ENCODE measurements around the gene ENTPD1. TPM values are rescaled to one million over a fixed set of nuclear protein-coding genes. Genes with fewer than 3 reads are reported as not detected.

Gene ENTPD1
- total RNA-seq, 2 experiments from 2014 or later = 0.27 TPM; not detected in 1

DNA sequence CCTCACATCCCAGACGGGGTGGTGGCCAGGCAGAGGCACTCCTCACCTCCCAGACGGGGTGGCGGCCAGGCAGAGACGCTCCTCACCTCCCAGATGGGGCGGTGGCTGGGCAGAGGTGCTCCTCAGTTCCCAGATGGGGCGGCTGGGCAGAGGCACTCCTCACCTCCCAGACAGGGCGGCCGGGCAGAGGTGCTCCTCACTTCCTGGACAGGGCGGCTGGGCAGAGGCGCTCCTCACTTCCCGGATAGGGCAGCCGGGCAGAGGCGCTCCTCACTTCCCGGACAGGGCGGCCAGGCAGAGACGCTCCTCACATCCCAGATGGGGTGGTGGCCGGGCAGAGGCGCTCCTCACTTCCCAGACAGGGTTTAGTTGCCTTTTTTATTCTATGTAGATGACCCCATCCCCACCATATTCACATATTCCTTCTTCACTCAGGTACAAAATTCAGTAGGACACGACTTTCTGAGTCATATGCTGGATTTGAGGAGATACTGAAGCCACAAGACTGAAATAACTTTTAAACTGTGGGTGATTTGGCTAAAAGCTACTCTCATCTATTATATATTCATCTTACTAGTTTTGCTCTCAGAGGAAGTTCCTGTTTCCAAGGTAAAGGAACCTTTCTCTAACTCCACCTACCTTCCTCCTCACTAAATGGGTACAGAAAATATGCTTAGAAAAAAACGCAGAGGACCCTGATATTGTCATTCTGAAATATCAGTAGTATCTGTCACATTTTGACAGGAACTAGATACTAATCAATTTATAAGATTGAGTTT lies 54.4 kb downstream of the ENTPD1 start:
- Mint-ChIP-seq H3K27me3 (peaks cover 12% of the 10 kb centered on the region), H3K9me3 (peaks cover 2% of the 10 kb centered on the region), H3K36me3 (ENCODE audit: low read depth) (no peaks in the 10 kb centered on the region), H3K4me3 (no peak overlapping the region), H3K27ac (no peak overlapping the region), H3K4me1 (no peaks in the 10 kb centered on the region)
- ChIA-PET POLR2A (no interaction called here), CTCF (interaction anchor here (0.7 kb wide), 1 partner anchor 667 kb away, joined by 3 read pairs; no protein-coding TSS in a partner anchor)
- no peak for DNase-seq

- no peaks in the 10 kb centered on the region for H3K9me3 Mint-ChIP-seq
- no peak overlapping the region for H3K4me3 Mint-ChIP-seq
- no peak overlapping the region for H3K27ac Mint-ChIP-seq
- peaks cover 8% of the 10 kb centered on the region for H3K27me3 Mint-ChIP-seq
- H3K4me1 Mint-ChIP-seq = no peaks in the 10 kb centered on the region
- CTCF ChIA-PET = no interaction called here
- POLR2A ChIA-PET = no interaction called here
- no peak for DNase-seq
- H3K36me3 Mint-ChIP-seq (ENCODE audit: low read depth) = no peaks in the 10 kb centered on the region
These were observed 57.2 kb downstream of the ENTPD1 start for GRCh38 chr10:95813054-95813685.

DNA sequence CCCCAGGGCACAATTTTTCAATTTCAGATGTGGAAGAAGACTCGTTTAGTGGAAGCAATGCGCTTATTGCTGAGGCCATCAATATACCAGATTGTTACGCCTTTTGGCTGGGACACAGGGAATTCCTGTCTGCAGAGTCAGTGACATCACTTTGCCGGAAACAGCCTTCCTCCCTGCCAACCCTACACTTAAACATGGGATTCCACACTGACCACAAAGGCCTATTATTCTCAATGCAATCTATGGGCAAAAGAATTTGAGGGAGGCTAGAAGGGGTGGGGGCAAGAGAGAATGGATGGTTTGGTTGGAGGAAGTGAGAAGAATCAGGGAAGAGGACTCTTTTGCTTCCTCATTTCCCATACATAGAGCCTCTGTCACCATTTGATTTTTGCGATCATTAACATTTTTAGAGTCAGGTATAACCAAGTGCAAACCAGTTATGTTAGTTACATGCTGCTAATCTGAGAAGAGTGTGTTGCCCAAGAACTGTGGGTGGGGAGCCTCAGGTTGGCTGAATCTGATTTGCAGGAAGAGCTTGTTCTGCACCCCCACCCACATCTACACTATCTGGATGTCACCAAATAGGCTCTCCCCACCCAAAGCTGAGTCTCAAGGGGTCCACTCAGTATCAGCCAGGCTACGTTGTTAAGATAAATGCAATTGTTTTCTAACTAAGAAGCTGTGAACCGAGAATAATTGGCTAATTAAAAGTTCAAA lies 58.2 kb downstream of the ENTPD1 start:
- ChIA-PET CTCF (no interaction called here), POLR2A (no interaction called here)
- DNase-seq = no peak
- Mint-ChIP-seq H3K4me3 (no peak overlapping the region), H3K27me3 (peaks cover 11% of the 10 kb centered on the region), H3K27ac (no peak overlapping the region), H3K36me3 (ENCODE audit: low read depth) (no peaks in the 10 kb centered on the region), H3K9me3 (no peaks in the 10 kb centered on the region), H3K4me1 (no peaks in the 10 kb centered on the region)

- Mint-ChIP-seq H3K36me3 (ENCODE audit: low read depth) (no peaks in the 10 kb centered on the region), H3K4me3 (no peak overlapping the region), H3K27ac (no peak overlapping the region), H3K27me3 (peaks cover 11% of the 10 kb centered on the region), H3K4me1 (no peaks in the 10 kb centered on the region), H3K9me3 (no peaks in the 10 kb centered on the region)
- ChIA-PET CTCF (no interaction called here), POLR2A (no interaction called here)
- DNase-seq = no peak
These were observed 59.2 kb downstream of the ENTPD1 start for GRCh38 chr10:95815133-95815532.

DNA sequence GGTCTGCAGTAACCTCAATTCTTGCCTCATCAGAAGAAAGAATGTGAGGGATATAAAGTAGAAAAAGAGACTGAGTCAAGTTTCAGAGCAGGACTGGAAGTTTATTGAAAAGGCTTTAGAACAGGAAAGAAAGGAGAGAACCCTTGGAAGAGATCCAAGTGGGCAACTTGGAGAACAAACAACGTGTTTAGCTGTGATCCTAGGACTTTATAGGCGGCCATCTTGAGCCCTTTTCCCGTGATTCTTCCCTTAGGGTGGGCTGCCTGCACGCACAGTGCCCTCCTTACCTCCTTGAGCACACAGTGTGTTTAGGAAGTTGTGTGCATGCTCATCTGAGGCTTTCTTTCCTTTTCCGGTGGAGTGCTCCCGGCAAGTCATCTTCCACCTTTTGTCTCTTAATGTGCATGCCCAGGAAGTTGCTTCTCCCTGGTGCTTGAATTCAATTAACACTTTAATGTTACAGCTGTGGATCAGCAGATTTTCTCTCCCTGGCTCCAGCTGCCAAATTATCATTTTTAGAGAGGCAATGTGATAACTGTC lies 59.8 kb downstream of the ENTPD1 start:
- Mint-ChIP-seq H3K9me3 (no peaks in the 10 kb centered on the region), H3K4me3 (no peak overlapping the region), H3K4me1 (no peaks in the 10 kb centered on the region), H3K36me3 (ENCODE audit: low read depth) (no peaks in the 10 kb centered on the region), H3K27ac (no peak overlapping the region), H3K27me3 (peaks cover 15% of the 10 kb centered on the region)
- CTCF ChIA-PET = interaction anchor here (0.7 kb wide), 1 partner anchor 20 kb away, joined by 3 read pairs; no protein-coding TSS in a partner anchor
- POLR2A ChIA-PET = no interaction called here
- DNase-seq = no peak

DNA sequence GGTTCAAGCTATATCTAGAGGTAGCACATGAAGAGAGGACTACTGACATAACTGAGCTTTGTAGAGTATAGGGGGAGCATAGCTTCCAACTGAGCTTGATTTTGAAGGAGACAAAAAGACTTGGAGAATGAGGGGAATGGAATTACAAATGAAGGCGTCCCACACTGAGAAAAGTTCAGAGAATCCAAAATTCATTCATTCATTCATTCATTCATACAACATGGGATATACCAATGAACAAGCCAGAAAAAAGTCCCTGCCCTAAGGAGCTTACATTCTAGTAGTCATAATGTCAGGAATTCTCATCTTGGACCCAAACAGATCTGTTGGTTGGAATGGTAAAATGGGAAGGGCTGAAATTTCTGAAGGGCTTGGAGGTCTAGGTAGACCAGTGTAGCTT lies 62.0 kb downstream of the ENTPD1 start:
- no peaks in the 10 kb centered on the region for H3K36me3 Mint-ChIP-seq (ENCODE audit: low read depth)
- H3K9me3 Mint-ChIP-seq = no peaks in the 10 kb centered on the region
- peaks cover 13% of the 10 kb centered on the region for H3K27me3 Mint-ChIP-seq
- H3K4me3 Mint-ChIP-seq = no peak overlapping the region
- H3K4me1 Mint-ChIP-seq = no peaks in the 10 kb centered on the region
- DNase-seq = no peak
- CTCF ChIA-PET = interaction anchor here (1.2 to 1.5 kb wide), 4 partner anchors 9 to 36 kb away, joined by 3 to 5 read pairs (median 4); no protein-coding TSS in a partner anchor
- H3K27ac Mint-ChIP-seq = no peak overlapping the region
- POLR2A ChIA-PET = no interaction called here

GRCh38 chr10:95818668-95819067 lies 62.7 kb downstream of the ENTPD1 start:
- Mint-ChIP-seq H3K9me3 (no peaks in the 10 kb centered on the region), H3K36me3 (ENCODE audit: low read depth) (no peaks in the 10 kb centered on the region), H3K4me1 (no peaks in the 10 kb centered on the region), H3K27me3 (peaks cover 10% of the 10 kb centered on the region), H3K27ac (no peak overlapping the region), H3K4me3 (no peak overlapping the region)
- ChIA-PET POLR2A (no interaction called here), CTCF (interaction anchor here (0.6 to 1.5 kb wide), 3 partner anchors 9 to 50 kb away, joined by 3 to 5 read pairs (median 3); no protein-coding TSS in a partner anchor)
- no peak for DNase-seq

DNA sequence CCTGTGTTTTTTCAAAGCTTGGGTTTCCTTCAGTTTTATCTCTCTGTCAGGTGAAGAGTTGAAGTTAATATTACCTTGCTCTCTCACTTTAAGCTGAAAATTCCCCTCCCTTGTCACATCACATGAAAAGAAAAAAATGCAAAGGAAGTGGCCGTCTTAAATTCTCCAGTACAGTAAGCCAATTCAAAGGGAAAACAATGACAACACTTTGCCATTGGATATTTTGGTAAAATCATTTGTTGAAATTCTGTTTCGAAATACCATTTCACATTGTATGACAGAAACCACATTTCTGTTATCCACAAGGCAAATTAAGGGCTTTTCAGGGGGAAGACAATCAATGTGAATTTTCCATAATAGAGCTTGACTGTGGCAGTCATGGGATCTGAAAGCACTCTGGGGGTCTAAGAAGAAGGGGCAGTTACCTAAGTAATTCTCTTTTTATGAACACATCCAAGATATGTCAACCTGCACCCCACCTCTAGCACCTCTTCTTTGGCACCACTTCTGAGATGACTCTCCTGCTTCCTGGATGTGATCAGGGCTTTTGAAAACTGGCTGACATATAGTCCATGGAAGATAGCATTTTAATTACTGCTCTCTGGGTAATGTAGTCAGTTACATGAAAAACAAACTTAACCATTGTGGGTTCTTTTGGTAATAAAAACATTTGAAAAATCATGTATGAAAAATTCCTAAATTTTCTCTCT lies 63.8 kb downstream of the ENTPD1 start:
- Mint-ChIP-seq H3K27me3 (peaks cover 10% of the 10 kb centered on the region), H3K4me3 (no peak overlapping the region), H3K4me1 (no peaks in the 10 kb centered on the region), H3K27ac (no peak overlapping the region), H3K9me3 (no peaks in the 10 kb centered on the region), H3K36me3 (ENCODE audit: low read depth) (no peaks in the 10 kb centered on the region)
- no peak for DNase-seq
- ChIA-PET POLR2A (no interaction called here), CTCF (no interaction called here)

DNA sequence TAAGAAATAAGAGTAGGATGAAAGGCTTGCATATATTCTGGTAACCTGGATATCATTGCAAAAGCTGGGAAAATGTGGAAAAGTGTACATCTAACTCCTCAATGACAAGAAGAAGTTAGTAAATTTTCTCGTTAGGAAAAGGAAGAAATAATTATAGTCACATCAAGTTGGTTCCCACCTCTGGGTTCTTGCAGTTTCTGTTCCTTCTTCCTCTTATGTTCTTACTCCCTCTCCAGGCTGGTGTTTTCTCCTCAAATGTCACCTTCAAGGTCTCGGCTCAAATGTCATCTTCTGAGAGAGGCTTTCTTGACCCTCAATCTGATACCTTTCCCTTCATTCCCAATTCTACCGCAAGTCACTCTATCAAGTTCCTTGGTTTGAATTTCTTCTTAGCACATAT lies 64.4 kb downstream of the ENTPD1 start:
- Mint-ChIP-seq H3K27ac (no peak overlapping the region), H3K36me3 (ENCODE audit: low read depth) (no peaks in the 10 kb centered on the region), H3K4me3 (no peak overlapping the region), H3K27me3 (peaks cover 10% of the 10 kb centered on the region), H3K4me1 (no peaks in the 10 kb centered on the region), H3K9me3 (no peaks in the 10 kb centered on the region)
- ChIA-PET CTCF (no interaction called here), POLR2A (no interaction called here)
- DNase-seq = no peak

- Mint-ChIP-seq H3K4me1 (no peaks in the 10 kb centered on the region), H3K9me3 (no peaks in the 10 kb centered on the region), H3K36me3 (ENCODE audit: low read depth) (no peaks in the 10 kb centered on the region), H3K27me3 (peaks cover 10% of the 10 kb centered on the region), H3K27ac (no peak overlapping the region), H3K4me3 (no peak overlapping the region)
- DNase-seq = no peak
- POLR2A ChIA-PET = no interaction called here
- CTCF ChIA-PET = interaction anchor here (0.9 kb wide), 1 partner anchor 15 kb away, joined by 3 read pairs; no protein-coding TSS in a partner anchor
These were observed 65.8 kb downstream of the ENTPD1 start for GRCh38 chr10:95821720-95822119.

GRCh38 chr10:95830044-95830443 lies 74.1 kb downstream of the ENTPD1 start:
- CTCF ChIA-PET = interaction anchor here (1.6 kb wide), 1 partner anchor 136 kb away, joined by 7 read pairs; the partner anchor contains the start of gene TCTN3
- H3K36me3 Mint-ChIP-seq (ENCODE audit: low read depth) = no peaks in the 10 kb centered on the region
- POLR2A ChIA-PET = no interaction called here

GRCh38 chr10:95831076-95831475 lies 75.1 kb downstream of the ENTPD1 start:
- Mint-ChIP-seq H3K27me3 (no peaks in the 10 kb centered on the region), H3K4me1 (no peaks in the 10 kb centered on the region), H3K27ac (no peak overlapping the region), H3K9me3 (no peaks in the 10 kb centered on the region), H3K36me3 (ENCODE audit: low read depth) (no peaks in the 10 kb centered on the region), H3K4me3 (no peak overlapping the region)
- POLR2A ChIA-PET = no interaction called here
- no peak for DNase-seq
- CTCF ChIA-PET = no interaction called here

More at GRCh38 chr10:95830044-95830443, 74.1 kb downstream of the ENTPD1 start:
- no peak for DNase-seq
- no peaks in the 10 kb centered on the region for H3K9me3 Mint-ChIP-seq
- H3K27me3 Mint-ChIP-seq = no peaks in the 10 kb centered on the region
- H3K4me1 Mint-ChIP-seq = no peaks in the 10 kb centered on the region
- H3K4me3 Mint-ChIP-seq = no peak overlapping the region
- H3K27ac Mint-ChIP-seq = no peak overlapping the region
